Peyer's patch (tissue), 4 donors: ENCODE results near the gene CTNNA2. TPM values are rescaled to one million over a fixed set of nuclear protein-coding genes. Genes with fewer than 3 reads are reported as not detected.

ENCODE experiments used
- DNase-seq, 3 donors: peaks; one replicate each; pipeline ENCODE4 v3.0.0-alpha.2; 2017 to 2019
- H3K27ac ChIP-seq, 4 donors: fragments of 200-600 bp; sonication (generic); one replicate each; pipeline ENCODE4 v1.5.1; 2016 to 2019
- H3K27me3 ChIP-seq, 2 donors: fragments of 200-600 bp; sonication (generic); one replicate each; pipeline ENCODE4 v1.5.1; 2019
- H3K36me3 ChIP-seq, 3 donors: fragments of 200-600 bp; sonication (generic); one replicate each; pipeline ENCODE4 v1.5.1; 2016 to 2019
- H3K4me1 ChIP-seq, 4 donors: fragments of 200-600 bp; sonication (generic); one replicate each; pipeline ENCODE4 v1.5.1; 2016 to 2019
- H3K4me3 ChIP-seq, 4 donors: fragments of 200-600 bp; sonication (generic); 1 replicate in 3 of 4; 2 replicates in 1 of 4; pipeline ENCODE4 v1.5.1; 2016 to 2019; ENCODE audit warnings: mild to moderate bottlenecking in 1 of 4
- H3K9me3 ChIP-seq, 4 donors: fragments of 200-600 bp; sonication (generic); one replicate each; pipeline ENCODE4 v1.5.1; 2016 to 2019; ENCODE audit warnings: mild to moderate bottlenecking in 1 of 4
- CTCF ChIP-seq, 6 experiments: fragments of 450-650 bp in 4 of 6; fragments of 200-600 bp in 2 of 6; sonication (generic) in 1 of 6; IDR thresholded peaks; one replicate each; pipeline ENCODE4 v1.5.1; 2017 to 2019; ENCODE audit warnings: antibody characterized with exemption in 6 of 6, mild to moderate bottlenecking in 3 of 6, moderate library complexity in 1 of 6
- POLR2A ChIP-seq, 2 donors: fragments of 450-650 bp; IDR thresholded peaks; one replicate each; pipeline ENCODE4 v1.5.1; 2017; ENCODE audit warnings: antibody characterized with exemption in 2 of 2, mild to moderate bottlenecking in 2 of 2, moderate library complexity in 2 of 2
- total RNA-seq, 4 donors: library from RNA; depleted of rRNA; stranded (reverse); fragments of >200 nt; gene quantifications; one replicate each; pipeline ENCODE4 v1.1.0, GENCODE V29; 2016

Gene CTNNA2
- total RNA-seq, 4 donors from 2014 or later, result 0.67 to 5.3 (median 0.88) TPM; not detected in 1

- DNase-seq, result no peak
- H3K9me3 ChIP-seq, result no peaks in the 10 kb centered on the region
- no peak overlapping the region for H3K27ac ChIP-seq
- H3K4me1 ChIP-seq, result no peaks in the 10 kb centered on the region
- H3K4me3 ChIP-seq, result no peak overlapping the region
- H3K36me3 ChIP-seq, result no peaks in the 10 kb centered on the region
- H3K27me3 ChIP-seq, result no peaks in the 10 kb centered on the region
- TF ChIP-seq POLR2A (IDR thresholded peaks at IDR 0.05), result no peak
- TF ChIP-seq CTCF (IDR thresholded peaks at IDR 0.05), result no peak
Measured at GRCh38 chr2:80042635-80043034, 529.8 kb downstream of the CTNNA2 start.

GRCh38 chr2:80048296-80048695 lies 535.4 kb downstream of the CTNNA2 start:
- no peak overlapping the region for H3K4me3 ChIP-seq
- no peak for DNase-seq
- TF ChIP-seq POLR2A (IDR thresholded peaks at IDR 0.05) (no peak), CTCF (IDR thresholded peaks at IDR 0.05) (no peak)
- no peaks in the 10 kb centered on the region for H3K27me3 ChIP-seq
- no peaks in the 10 kb centered on the region for H3K4me1 ChIP-seq
- H3K36me3 ChIP-seq, result no peaks in the 10 kb centered on the region
- no peak overlapping the region for H3K27ac ChIP-seq
- H3K9me3 ChIP-seq, result no peaks in the 10 kb centered on the region

GRCh38 chr2:80050246-80050645 lies 537.4 kb downstream of the CTNNA2 start:
- no peak for DNase-seq
- H3K9me3 ChIP-seq, result no peaks in the 10 kb centered on the region
- no peak for TF ChIP-seq POLR2A (IDR thresholded peaks at IDR 0.05)
- no peak for TF ChIP-seq CTCF (IDR thresholded peaks at IDR 0.05)

DNA sequence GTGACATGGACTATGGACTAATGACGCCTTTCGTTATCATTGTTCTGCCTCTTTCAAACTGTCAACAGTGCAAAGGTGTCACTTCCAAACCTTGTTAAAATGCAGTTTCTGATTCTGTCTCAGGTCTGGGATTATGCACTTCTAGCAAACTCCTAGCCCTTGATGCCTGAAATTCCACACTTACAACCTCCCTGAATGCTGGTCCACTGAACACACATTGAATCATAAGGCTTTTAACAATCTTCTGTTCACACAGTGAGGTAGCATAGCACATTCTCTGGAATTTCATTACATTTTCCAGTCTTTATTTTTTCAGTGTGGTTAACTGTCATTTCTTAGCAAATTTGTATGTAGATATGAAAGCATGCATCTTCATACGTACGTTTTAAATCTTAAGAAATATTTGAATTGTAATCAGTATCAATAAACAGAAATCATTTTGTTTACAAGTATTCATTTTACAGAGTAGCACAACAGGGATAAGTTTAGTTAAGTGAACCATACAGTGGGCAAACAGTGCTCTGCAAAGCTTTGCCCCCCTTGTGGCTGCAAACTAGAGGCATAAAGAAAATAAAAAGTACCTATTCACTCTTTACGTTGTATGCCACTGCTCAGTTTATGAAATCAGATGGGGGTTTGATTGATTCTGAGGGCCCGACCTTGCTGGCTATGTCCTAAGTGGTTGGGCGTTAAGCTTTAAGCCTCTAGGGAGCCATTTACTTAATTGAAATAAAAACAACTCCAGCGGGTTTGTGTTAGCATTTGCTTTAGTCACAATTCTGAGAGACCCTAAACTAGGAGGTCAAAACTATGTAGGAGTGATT lies 540.9 kb downstream of the CTNNA2 start:
- H3K4me1 ChIP-seq, result no peaks in the 10 kb centered on the region
- no peak overlapping the region for H3K4me3 ChIP-seq
- no peak for TF ChIP-seq POLR2A (IDR thresholded peaks at IDR 0.05)
- no peak for TF ChIP-seq CTCF (IDR thresholded peaks at IDR 0.05)
- H3K36me3 ChIP-seq, result no peaks in the 10 kb centered on the region
- no peaks in the 10 kb centered on the region for H3K27me3 ChIP-seq
- no peak overlapping the region for H3K27ac ChIP-seq
- no peak for DNase-seq
- H3K9me3 ChIP-seq, result no peaks in the 10 kb centered on the region

More at GRCh38 chr2:80050246-80050645, 537.4 kb downstream of the CTNNA2 start:
- H3K4me1 ChIP-seq, result no peaks in the 10 kb centered on the region
- H3K4me3 ChIP-seq, result no peak overlapping the region
- H3K27ac ChIP-seq, result no peak overlapping the region
- no peaks in the 10 kb centered on the region for H3K36me3 ChIP-seq
- no peaks in the 10 kb centered on the region for H3K27me3 ChIP-seq

DNA sequence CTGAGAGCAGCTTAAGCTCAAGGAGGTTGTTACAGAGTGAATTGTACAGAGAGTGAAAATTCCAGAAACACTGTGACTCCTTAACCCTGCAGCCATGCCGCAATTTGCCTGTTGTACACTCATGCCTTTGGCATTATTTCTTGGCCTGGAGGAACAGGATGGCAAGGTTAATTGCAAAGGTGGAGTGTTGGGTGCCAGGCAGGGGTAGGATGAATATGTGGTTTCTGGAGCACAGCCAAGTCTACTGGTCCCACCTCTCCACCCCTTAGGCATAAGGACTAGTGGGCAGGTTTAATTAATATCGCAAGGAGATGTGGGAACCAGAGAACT lies 541.5 kb downstream of the CTNNA2 start:
- TF ChIP-seq CTCF (IDR thresholded peaks at IDR 0.05) (no peak), POLR2A (IDR thresholded peaks at IDR 0.05) (no peak)
- H3K27me3 ChIP-seq, result no peaks in the 10 kb centered on the region
- H3K36me3 ChIP-seq, result no peaks in the 10 kb centered on the region
- no peaks in the 10 kb centered on the region for H3K9me3 ChIP-seq
- H3K4me3 ChIP-seq, result no peak overlapping the region
- no peak overlapping the region for H3K27ac ChIP-seq
- no peak for DNase-seq
- H3K4me1 ChIP-seq, result no peaks in the 10 kb centered on the region
